ENCODE measurements around the gene BAG5. TPM values are rescaled to one million over a fixed set of nuclear protein-coding genes. Genes with fewer than 3 reads are reported as not detected.
A peak's percentile ranks its signal among the peaks of the same experiment; 100 is the strongest.
"Not testable (repeated sequence)": the region's sequence is repeated elsewhere in the genome, so short reads cannot be mapped to it uniquely, and the experiment has no call there.

Gene BAG5
- total and polyA plus RNA-seq, 4 experiments from 2014 or later, result 33.1 to 39.5 (median 37.0) TPM

DNA sequence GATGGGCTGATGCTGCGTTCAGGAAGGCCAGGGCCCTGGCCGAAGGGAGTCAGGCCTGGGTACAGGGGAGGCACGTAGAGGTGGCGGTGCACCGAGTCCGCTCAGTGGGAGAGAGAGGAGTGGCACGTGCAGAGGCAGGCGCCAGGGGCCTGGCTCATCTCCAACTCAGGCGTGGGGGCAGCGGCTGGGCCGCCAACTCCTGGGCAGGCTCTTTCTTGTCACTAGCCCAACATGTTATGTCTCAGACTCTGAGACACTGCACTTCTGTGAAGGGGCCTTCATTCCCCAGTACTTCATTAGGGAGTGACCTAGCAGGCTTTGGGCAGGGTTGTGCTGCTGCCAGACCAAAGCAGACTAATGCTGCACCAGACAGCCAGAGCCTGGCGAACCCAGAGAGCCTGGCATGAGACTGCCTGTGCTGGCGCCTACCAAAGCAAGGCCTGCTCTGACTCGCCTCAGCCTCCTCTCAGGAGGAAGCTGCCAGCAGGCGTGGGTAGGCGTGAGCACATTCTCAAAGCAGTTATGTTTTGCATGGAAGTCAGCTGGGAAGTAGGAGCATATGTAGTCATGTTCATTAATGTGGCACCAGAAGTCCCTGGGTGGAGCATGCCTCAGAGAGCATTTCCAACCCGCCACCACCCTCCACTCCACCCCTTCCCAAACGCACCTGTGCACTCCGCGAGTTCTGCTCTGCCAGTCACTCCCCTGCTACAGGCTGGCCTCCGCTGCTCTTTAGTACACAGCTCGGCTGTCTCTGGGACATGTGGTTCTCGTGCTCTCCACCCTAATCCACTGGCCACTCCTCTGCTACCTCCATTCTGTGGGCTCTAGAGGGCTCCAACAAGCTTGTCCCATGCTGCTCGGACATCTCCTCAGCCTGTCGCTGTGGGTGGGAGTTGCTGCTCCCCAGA is 49.5 kb downstream of the BAG5 start:
- POLR2A ChIA-PET (ENCODE audit: partially characterized antibody), result interaction anchor here (1.1 kb wide), 1 partner anchor 16 kb away, joined by 3 read pairs; no protein-coding TSS in a partner anchor
- Mint-ChIP-seq H3K36me3 (peaks cover 9 to 19% of the 10 kb centered on the region in 2 donors), H3K9me3 (peaks cover 0 to 5% (median 0%) of the 10 kb centered on the region in 8 donors), H3K4me1 (peaks cover 0 to 6% (median 1%) of the 10 kb centered on the region in 4 donors), H3K27me3 (no peaks in the 10 kb centered on the region), H3K27ac (no peak overlapping the region), H3K4me3 (no peak overlapping the region)
- H3K4me1 ChIP-seq (ENCODE audit: insufficient read depth, low read length), result no peaks in the 10 kb centered on the region
- no peak overlapping the region for H3K27ac ChIP-seq (ENCODE audit: low read depth, low read length)
- no peaks in the 10 kb centered on the region for H3K9me3 ChIP-seq (ENCODE audit: control insufficient read depth in 1 of 2, low read length in 2 of 2)
- intact Hi-C loops (cut with micrococcal nuclease), result no loop called here
- H3K36me3 ChIP-seq (ENCODE audit: insufficient read depth, low read length), result no peaks in the 10 kb centered on the region
- CTCF ChIA-PET (ENCODE audit: partially characterized antibody), result no interaction called here
- H3K4me3 ChIP-seq (ENCODE audit: low read length in 2 of 2), result no peak overlapping the region
- DNase-seq, result no peak
- no peaks in the 10 kb centered on the region for H3K27me3 ChIP-seq (ENCODE audit: insufficient read depth, low read length)

DNA sequence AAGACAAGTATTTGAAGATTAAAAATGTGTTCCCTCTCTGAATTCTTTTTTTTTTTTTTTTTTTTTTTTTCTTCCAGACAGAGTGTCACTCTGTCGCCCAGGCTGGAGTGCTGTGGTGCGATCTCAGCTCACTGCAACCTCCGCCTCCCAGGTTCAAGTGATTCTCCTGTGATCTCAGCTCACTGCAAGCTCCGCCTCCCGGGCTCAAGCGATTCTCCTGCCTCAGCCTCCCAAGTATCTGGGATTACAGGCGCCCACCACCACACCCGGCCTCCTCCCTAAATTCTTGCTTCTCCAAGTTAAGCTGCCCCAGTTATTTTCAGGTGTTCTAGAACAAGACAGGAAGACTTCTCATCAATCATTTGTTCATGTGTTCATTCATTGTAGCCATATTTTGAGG is 50.3 kb downstream of the BAG5 start:
- DNase-seq; H3K4me3 Mint-ChIP-seq; H3K4me1 Mint-ChIP-seq; H3K27me3 ChIP-seq (ENCODE audit: insufficient read depth, low read length); H3K4me3 ChIP-seq (ENCODE audit: low read length in 2 of 2); H3K9me3 Mint-ChIP-seq; H3K27me3 Mint-ChIP-seq; H3K27ac ChIP-seq (ENCODE audit: low read depth, low read length); H3K4me1 ChIP-seq (ENCODE audit: insufficient read depth, low read length); intact Hi-C loops (cut with micrococcal nuclease); H3K36me3 ChIP-seq (ENCODE audit: insufficient read depth, low read length); H3K27ac Mint-ChIP-seq; H3K9me3 ChIP-seq (ENCODE audit: control insufficient read depth in 1 of 2, low read length in 2 of 2): not testable (repeated sequence)
- peaks cover 9 to 23% of the 10 kb centered on the region in 2 donors for H3K36me3 Mint-ChIP-seq
- ChIA-PET CTCF (ENCODE audit: partially characterized antibody) (interaction anchor here (0.6 kb wide), 1 partner anchor 38 kb away, joined by 3 read pairs; no protein-coding TSS in a partner anchor), POLR2A (ENCODE audit: partially characterized antibody) (interaction anchor here (1.1 kb wide), 1 partner anchor 16 kb away, joined by 3 read pairs; no protein-coding TSS in a partner anchor)

DNA sequence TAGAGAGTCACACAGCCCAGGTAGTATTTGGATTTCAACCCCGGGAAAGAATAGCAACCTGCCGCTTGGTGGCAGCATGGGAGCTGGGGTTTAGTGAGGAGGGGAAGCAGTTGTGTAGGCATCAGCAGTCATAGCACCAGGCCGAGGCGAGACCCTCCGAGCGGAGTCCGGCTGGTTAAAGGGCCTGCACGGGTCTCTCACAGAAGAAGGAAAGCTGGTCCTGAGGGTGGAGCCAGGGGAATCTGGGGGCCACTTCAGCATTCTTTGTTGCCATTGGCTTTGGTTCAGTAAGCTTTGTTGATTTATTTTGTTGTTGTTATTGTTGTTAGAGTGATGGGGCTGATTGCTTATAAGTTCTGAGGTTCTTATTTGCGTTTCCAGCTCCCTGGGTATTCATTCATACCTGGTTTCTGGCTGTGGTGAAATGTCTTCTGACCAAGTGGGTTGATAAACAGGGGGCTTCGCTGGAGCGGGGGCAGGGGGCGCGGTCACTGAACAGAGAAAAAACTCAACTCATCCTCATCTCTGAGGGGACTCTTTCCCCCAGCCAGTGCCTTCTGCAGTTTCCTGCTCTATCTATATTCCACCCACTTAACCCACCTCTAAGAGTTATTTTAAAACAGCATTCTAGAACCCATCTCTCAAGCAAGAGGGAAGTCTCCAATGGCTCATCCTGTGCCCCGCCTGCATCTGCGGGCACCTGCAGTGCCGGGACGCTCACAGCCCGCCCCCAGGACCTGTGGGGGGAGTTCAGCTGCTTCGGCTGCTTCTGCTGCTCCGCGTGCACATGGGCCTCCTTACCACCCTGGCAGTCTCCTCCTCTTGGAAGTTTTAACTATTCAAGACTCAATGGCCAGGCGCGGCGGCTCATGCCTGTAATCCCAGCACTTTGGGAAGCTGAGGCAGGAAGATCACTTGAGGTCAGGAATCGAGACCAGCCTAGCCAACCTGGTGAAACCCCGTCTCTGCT is 51.4 kb downstream of the BAG5 start:
- H3K27me3 ChIP-seq (ENCODE audit: insufficient read depth, low read length), result no peaks in the 10 kb centered on the region
- H3K36me3 ChIP-seq (ENCODE audit: insufficient read depth, low read length), result no peaks in the 10 kb centered on the region
- no peak overlapping the region for H3K4me3 ChIP-seq (ENCODE audit: low read length in 2 of 2)
- Mint-ChIP-seq H3K36me3 (peaks cover 9 to 29% of the 10 kb centered on the region in 2 donors), H3K4me1 (peaks cover 0 to 6% (median 1%) of the 10 kb centered on the region in 4 donors), H3K9me3 (peaks cover 0 to 5% (median 0%) of the 10 kb centered on the region in 8 donors), H3K27me3 (no peaks in the 10 kb centered on the region), H3K4me3 (no peak overlapping the region), H3K27ac (peak overlapping the region in 2 of 7 donors; percentile 29 to 73)
- POLR2A ChIA-PET (ENCODE audit: partially characterized antibody), result no interaction called here
- CTCF ChIA-PET (ENCODE audit: partially characterized antibody), result interaction anchor here (2.1 kb wide), 1 partner anchor 8 kb away, joined by 9 read pairs; no protein-coding TSS in a partner anchor
- H3K27ac ChIP-seq (ENCODE audit: low read depth, low read length), result no peak overlapping the region
- intact Hi-C loops (cut with micrococcal nuclease), result no loop called here
- H3K9me3 ChIP-seq (ENCODE audit: control insufficient read depth in 1 of 2, low read length in 2 of 2), result no peaks in the 10 kb centered on the region
- no peak for DNase-seq
- H3K4me1 ChIP-seq (ENCODE audit: insufficient read depth, low read length), result no peaks in the 10 kb centered on the region

DNA sequence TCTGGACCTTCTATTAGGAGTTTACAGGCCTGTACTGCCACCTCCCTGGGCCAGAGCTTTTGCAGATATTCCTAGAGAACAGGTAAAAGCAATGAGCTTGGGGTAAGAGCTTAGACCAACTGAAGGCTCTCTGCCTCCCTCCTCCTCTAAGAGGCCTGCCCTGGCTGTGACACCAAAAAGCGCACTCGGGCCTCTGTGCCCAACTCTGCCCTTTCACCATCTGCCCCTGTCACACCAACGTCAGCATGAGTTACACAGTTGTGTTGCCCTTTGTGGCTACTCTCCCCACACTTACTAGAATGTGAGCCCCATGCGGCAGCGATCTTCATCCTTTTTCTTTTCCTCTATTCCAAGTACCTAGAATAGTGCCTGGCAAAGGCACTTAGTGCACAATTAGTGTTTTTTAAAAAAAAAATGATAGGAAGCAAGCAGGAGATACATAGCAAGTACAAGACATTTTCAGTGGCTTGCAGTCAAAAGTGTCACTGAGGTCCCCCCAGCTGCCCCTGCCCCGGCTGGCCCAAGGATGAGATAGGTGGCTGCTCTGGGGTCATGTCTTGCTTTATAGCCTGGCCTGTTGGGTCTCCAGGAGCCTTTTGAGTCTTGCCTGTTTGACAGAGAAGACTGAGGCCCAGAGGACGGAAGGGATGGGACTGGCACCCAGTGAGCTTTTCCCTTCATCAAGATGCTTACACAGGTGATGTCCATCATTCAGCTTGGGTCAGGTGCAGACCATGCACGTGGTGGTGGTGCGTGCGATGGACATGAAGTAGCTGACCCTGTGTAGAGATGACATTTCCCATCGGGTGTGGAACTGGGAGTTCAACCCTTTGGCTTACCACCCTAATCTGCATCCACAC is 52.4 kb downstream of the BAG5 start:
- ChIA-PET POLR2A (ENCODE audit: partially characterized antibody) (no interaction called here), CTCF (ENCODE audit: partially characterized antibody) (interaction anchor here (2.1 kb wide), 1 partner anchor 9 kb away, joined by 9 read pairs; no protein-coding TSS in a partner anchor)
- no peak for DNase-seq
- Mint-ChIP-seq H3K36me3 (peaks cover 14 to 38% of the 10 kb centered on the region in 2 donors), H3K27ac (peak overlapping the region in 2 of 7 donors; percentile 29 to 73), H3K4me1 (peaks cover 0 to 6% (median 1%) of the 10 kb centered on the region in 4 donors), H3K27me3 (no peaks in the 10 kb centered on the region), H3K4me3 (no peak overlapping the region), H3K9me3 (peaks cover 0 to 6% (median 0%) of the 10 kb centered on the region in 8 donors)
- Histone ChIP-seq H3K9me3 (ENCODE audit: control insufficient read depth in 1 of 2, low read length in 2 of 2) (no peaks in the 10 kb centered on the region), H3K27ac (ENCODE audit: low read depth, low read length) (no peak overlapping the region), H3K27me3 (ENCODE audit: insufficient read depth, low read length) (no peaks in the 10 kb centered on the region), H3K4me3 (ENCODE audit: low read length in 2 of 2) (no peak overlapping the region), H3K4me1 (ENCODE audit: insufficient read depth, low read length) (no peaks in the 10 kb centered on the region), H3K36me3 (ENCODE audit: insufficient read depth, low read length) (peaks cover 5% of the 10 kb centered on the region)
- intact Hi-C loops (cut with micrococcal nuclease), result no loop called here

DNA sequence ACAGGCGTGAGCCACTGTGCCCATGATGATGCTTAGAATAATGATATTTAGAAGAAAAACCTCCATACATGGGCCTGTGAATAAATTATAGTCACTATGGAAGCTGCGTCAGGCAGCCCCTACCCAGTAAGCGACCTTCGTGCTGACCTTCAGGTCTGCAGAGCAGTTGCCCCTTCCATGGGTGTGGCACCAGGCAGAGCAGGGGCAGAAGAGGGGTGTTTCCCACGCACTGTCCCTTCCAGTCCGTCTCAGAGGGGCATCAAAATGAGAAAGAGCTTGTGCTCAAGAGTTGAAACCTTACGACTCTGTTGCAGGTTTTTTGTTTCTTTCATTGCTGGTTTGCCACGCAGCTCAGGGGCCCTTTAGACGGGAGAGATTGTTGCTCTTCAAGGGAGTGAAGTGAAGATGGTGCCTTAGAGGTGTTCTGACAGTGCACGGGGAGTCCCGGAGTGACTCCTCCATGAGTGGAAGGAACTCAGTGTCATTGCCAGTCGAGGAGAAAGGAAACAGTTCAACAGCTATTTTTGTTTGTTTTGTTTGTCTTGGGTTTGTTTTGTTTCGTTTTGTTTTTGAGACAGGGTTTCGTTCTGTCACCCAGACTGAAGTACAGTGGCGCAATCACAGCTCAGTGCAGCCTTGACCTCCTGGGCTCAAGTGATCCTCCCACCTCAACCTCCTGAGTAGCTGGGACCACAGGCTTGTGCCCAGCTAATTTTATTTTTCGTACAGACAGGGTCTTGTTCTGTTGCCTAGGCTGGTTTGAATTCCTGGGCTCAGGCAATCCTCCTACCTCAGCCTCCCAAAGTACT is 53.7 kb downstream of the BAG5 start:
- no peaks in the 10 kb centered on the region for H3K4me1 ChIP-seq (ENCODE audit: insufficient read depth, low read length)
- H3K36me3 ChIP-seq (ENCODE audit: insufficient read depth, low read length), result peaks cover 16% of the 10 kb centered on the region
- H3K9me3 Mint-ChIP-seq, result peaks cover 0 to 6% (median 0%) of the 10 kb centered on the region in 8 donors
- H3K4me3 ChIP-seq (ENCODE audit: low read length in 2 of 2), result no peak overlapping the region
- H3K27me3 ChIP-seq (ENCODE audit: insufficient read depth, low read length), result no peaks in the 10 kb centered on the region
- no peaks in the 10 kb centered on the region for H3K9me3 ChIP-seq (ENCODE audit: control insufficient read depth in 1 of 2, low read length in 2 of 2)
- intact Hi-C loops (cut with micrococcal nuclease), result no loop called here
- no peak for DNase-seq
- no peak overlapping the region for H3K27ac ChIP-seq (ENCODE audit: low read depth, low read length)
- peaks cover 22 to 50% of the 10 kb centered on the region in 2 donors for H3K36me3 Mint-ChIP-seq
- H3K27me3 Mint-ChIP-seq, result no peaks in the 10 kb centered on the region
- H3K27ac Mint-ChIP-seq, result no peak overlapping the region
- H3K4me3 Mint-ChIP-seq, result no peak overlapping the region
- CTCF ChIA-PET (ENCODE audit: partially characterized antibody), result interaction anchor here (1.3 to 2.1 kb wide), 3 partner anchors 10 to 38 kb away, joined by 3 to 9 read pairs (median 4); no protein-coding TSS in a partner anchor
- no peaks in the 10 kb centered on the region for H3K4me1 Mint-ChIP-seq
- POLR2A ChIA-PET (ENCODE audit: partially characterized antibody), result interaction anchor here (0.7 kb wide), 1 partner anchor 196 kb away, joined by 3 read pairs; no protein-coding TSS in a partner anchor

DNA sequence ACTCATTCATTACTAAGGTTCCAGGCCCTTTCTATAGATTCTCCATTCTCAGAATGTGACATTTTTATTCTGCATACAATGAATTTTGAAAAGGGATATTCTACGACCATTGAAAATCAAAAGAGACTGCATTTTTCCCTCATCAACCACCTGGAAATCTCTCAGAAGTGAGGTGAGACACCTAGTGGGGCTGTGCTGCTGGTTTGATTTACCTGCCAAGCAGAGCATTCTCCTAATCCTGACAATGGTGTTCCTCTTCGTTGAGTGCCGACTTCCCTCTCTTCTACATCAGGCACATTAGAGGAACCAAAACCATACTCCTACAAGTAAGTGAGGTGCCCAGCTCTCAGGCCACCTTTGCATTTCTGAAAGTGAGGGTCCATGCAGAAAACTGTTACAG is 54.7 kb downstream of the BAG5 start:
- ChIA-PET CTCF (ENCODE audit: partially characterized antibody) (interaction anchor here (1.7 kb wide), 1 partner anchor 39 kb away, joined by 4 read pairs; no protein-coding TSS in a partner anchor), POLR2A (ENCODE audit: partially characterized antibody) (interaction anchor here (0.6 kb wide), 1 partner anchor 381 kb away, joined by 6 read pairs; no protein-coding TSS in a partner anchor)
- Histone ChIP-seq H3K27me3 (ENCODE audit: insufficient read depth, low read length) (no peaks in the 10 kb centered on the region), H3K9me3 (ENCODE audit: control insufficient read depth in 1 of 2, low read length in 2 of 2) (no peaks in the 10 kb centered on the region), H3K36me3 (ENCODE audit: insufficient read depth, low read length) (peaks cover 26% of the 10 kb centered on the region), H3K27ac (ENCODE audit: low read depth, low read length) (no peak overlapping the region), H3K4me1 (ENCODE audit: insufficient read depth, low read length) (no peaks in the 10 kb centered on the region), H3K4me3 (ENCODE audit: low read length in 2 of 2) (no peak overlapping the region)
- intact Hi-C loops (cut with micrococcal nuclease), result no loop called here
- Mint-ChIP-seq H3K4me1 (no peaks in the 10 kb centered on the region), H3K27me3 (no peaks in the 10 kb centered on the region), H3K36me3 (peaks cover 29 to 60% of the 10 kb centered on the region in 2 donors), H3K4me3 (no peak overlapping the region), H3K9me3 (peaks cover 0 to 6% (median 0%) of the 10 kb centered on the region in 8 donors), H3K27ac (peak overlapping the region in 1 of 7 donors; percentile 57)
- DNase-seq, result no peak

Measured in CD4-positive, alpha-beta memory T cell (primary cell).